ENCODE measurements around the gene FAM228A.

Gene FAM228A

GRCh38 chr2:24181849-24182248 is 7.0 kb downstream of the FAM228A start:
- H3K4me3 ChIP-seq (ENCODE audit: low read depth, low read length), result no peak overlapping the region
- H3K36me3 ChIP-seq, result no peaks in the 10 kb centered on the region
- H3K9me3 ChIP-seq, result no peaks in the 10 kb centered on the region
- no peaks in the 10 kb centered on the region for H3K27me3 ChIP-seq
- TF ChIP-seq CTCF (IDR thresholded peaks at IDR 0.05; ENCODE audit: low read depth, low read length), result no peak
- DNase-seq, result no peak
- no peaks in the 10 kb centered on the region for H3K4me1 ChIP-seq

GRCh38 chr2:24182507-24182906 is 7.7 kb downstream of the FAM228A start:
- no peak for TF ChIP-seq CTCF (IDR thresholded peaks at IDR 0.05; ENCODE audit: low read depth, low read length)
- Histone ChIP-seq H3K4me3 (ENCODE audit: low read depth, low read length) (no peak overlapping the region), H3K4me1 (no peaks in the 10 kb centered on the region), H3K36me3 (no peaks in the 10 kb centered on the region), H3K27me3 (no peaks in the 10 kb centered on the region), H3K9me3 (no peaks in the 10 kb centered on the region)
- no peak for DNase-seq

DNA sequence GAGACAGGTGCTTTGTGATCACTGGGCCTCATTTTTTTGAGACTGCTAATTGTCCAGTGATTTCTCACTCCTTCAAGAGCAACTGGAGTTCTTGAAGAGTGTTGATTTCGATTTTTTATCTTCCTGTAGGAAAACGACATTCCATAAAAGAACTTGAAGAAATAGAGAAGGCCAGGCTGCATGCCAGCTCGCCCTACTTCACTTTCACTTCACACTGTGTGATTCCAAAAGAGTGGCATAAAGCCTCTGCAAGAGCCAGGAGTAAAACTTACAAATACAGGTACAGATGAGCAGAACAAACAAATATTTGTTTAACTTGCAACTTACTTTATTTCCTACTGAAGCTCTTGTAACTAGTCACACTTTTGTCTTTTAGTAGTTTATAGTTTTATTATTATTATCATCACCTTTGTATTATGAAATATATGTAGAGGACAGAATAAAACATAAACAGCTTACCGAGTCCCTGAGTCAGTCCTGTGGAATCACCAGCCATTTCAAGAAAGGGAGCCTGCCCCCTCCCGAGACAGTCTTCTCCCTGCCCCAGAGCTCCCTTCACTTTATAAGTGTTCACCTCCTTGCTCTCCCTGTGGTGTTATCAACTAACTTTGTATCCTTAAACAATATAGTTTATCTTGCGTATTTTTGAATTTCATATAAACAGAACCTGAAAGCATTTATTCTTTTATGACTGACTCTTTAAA is 8.7 kb downstream of the FAM228A start:
- Histone ChIP-seq H3K4me1 (no peaks in the 10 kb centered on the region), H3K36me3 (no peaks in the 10 kb centered on the region), H3K4me3 (ENCODE audit: low read depth, low read length) (no peak overlapping the region), H3K9me3 (no peaks in the 10 kb centered on the region), H3K27me3 (no peaks in the 10 kb centered on the region)
- no peak for DNase-seq
- no peak for TF ChIP-seq CTCF (IDR thresholded peaks at IDR 0.05; ENCODE audit: low read depth, low read length)

GRCh38 chr2:24189551-24189950 is 14.7 kb downstream of the FAM228A start:
- Histone ChIP-seq H3K36me3 (no peaks in the 10 kb centered on the region), H3K4me1 (no peaks in the 10 kb centered on the region), H3K4me3 (ENCODE audit: low read depth, low read length) (no peak overlapping the region), H3K27me3 (no peaks in the 10 kb centered on the region), H3K9me3 (no peaks in the 10 kb centered on the region)
- no peak for TF ChIP-seq CTCF (IDR thresholded peaks at IDR 0.05; ENCODE audit: low read depth, low read length)
- DNase-seq, result no peak

GRCh38 chr2:24190503-24190902 is 15.7 kb downstream of the FAM228A start:
- Histone ChIP-seq H3K4me3 (ENCODE audit: low read depth, low read length) (no peak overlapping the region), H3K9me3 (no peaks in the 10 kb centered on the region), H3K27me3 (no peaks in the 10 kb centered on the region), H3K36me3 (no peaks in the 10 kb centered on the region), H3K4me1 (no peaks in the 10 kb centered on the region)
- TF ChIP-seq CTCF (IDR thresholded peaks at IDR 0.05; ENCODE audit: low read depth, low read length), result no peak
- no peak for DNase-seq

- Histone ChIP-seq H3K9me3 (no peaks in the 10 kb centered on the region), H3K27me3 (no peaks in the 10 kb centered on the region), H3K4me3 (ENCODE audit: low read depth, low read length) (no peak overlapping the region), H3K4me1 (no peaks in the 10 kb centered on the region), H3K36me3 (no peaks in the 10 kb centered on the region)
- DNase-seq, result no peak
- no peak for TF ChIP-seq CTCF (IDR thresholded peaks at IDR 0.05; ENCODE audit: low read depth, low read length)
Observed at GRCh38 chr2:24191156-24191555, 16.3 kb downstream of the FAM228A start.

All from BE2C (cell line).